ENCODE results near the gene TTYH2.

The TTYH2 gene

GRCh38 chr17:74220946-74221818, 7.8 kb downstream of the TTYH2 start:
- no peak for DNase-seq (ENCODE audit: low read depth)
- no peak for TF ChIP-seq POLR2A (IDR thresholded peaks at IDR 0.05; ENCODE audit: extremely low read depth, insufficient read length)
- no peak for TF ChIP-seq CTCF (IDR thresholded peaks at IDR 0.05; ENCODE audit: low read depth, low read length)
- TF ChIP-seq MYC (IDR thresholded peaks at IDR 0.05; ENCODE audit: low read depth, low read length): no peak
- TF ChIP-seq MAX (IDR thresholded peaks at IDR 0.05; ENCODE audit: low read depth, low read length): no peak
- H3K4me3 ChIP-seq (ENCODE audit: low read depth, low read length): no peak overlapping the region

- TF ChIP-seq POLR2A (IDR thresholded peaks at IDR 0.05; ENCODE audit: extremely low read depth, insufficient read length): no peak
- TF ChIP-seq MYC (IDR thresholded peaks at IDR 0.05; ENCODE audit: low read depth, low read length): no peak
- no peak for TF ChIP-seq MAX (IDR thresholded peaks at IDR 0.05; ENCODE audit: low read depth, low read length)
- TF ChIP-seq CTCF (IDR thresholded peaks at IDR 0.05; ENCODE audit: low read depth, low read length): no peak
- no peak for DNase-seq (ENCODE audit: low read depth)
- H3K4me3 ChIP-seq (ENCODE audit: low read depth, low read length): no peak overlapping the region
These were observed 9.0 kb downstream of the TTYH2 start for GRCh38 chr17:74222399-74222798.

- no peak overlapping the region for H3K4me3 ChIP-seq (ENCODE audit: low read depth, low read length)
- no peak for TF ChIP-seq MAX (IDR thresholded peaks at IDR 0.05; ENCODE audit: low read depth, low read length)
- TF ChIP-seq MYC (IDR thresholded peaks at IDR 0.05; ENCODE audit: low read depth, low read length): no peak
- no peak for TF ChIP-seq POLR2A (IDR thresholded peaks at IDR 0.05; ENCODE audit: extremely low read depth, insufficient read length)
- TF ChIP-seq CTCF (IDR thresholded peaks at IDR 0.05; ENCODE audit: low read depth, low read length): no peak
- no peak for DNase-seq (ENCODE audit: low read depth)
These were observed 10.5 kb downstream of the TTYH2 start for GRCh38 chr17:74223901-74224300.

GRCh38 chr17:74224959-74225725, 11.8 kb downstream of the TTYH2 start:
- DNase-seq (ENCODE audit: low read depth): no peak
- no peak overlapping the region for H3K4me3 ChIP-seq (ENCODE audit: low read depth, low read length)
- TF ChIP-seq CTCF (IDR thresholded peaks at IDR 0.05; ENCODE audit: low read depth, low read length): no peak
- TF ChIP-seq MAX (IDR thresholded peaks at IDR 0.05; ENCODE audit: low read depth, low read length): no peak

GRCh38 chr17:74226252-74226651, 12.9 kb downstream of the TTYH2 start:
- TF ChIP-seq CTCF (IDR thresholded peaks at IDR 0.05; ENCODE audit: low read depth, low read length) (no peak), MYC (IDR thresholded peaks at IDR 0.05; ENCODE audit: low read depth, low read length) (no peak), MAX (IDR thresholded peaks at IDR 0.05; ENCODE audit: low read depth, low read length) (no peak), POLR2A (IDR thresholded peaks at IDR 0.05; ENCODE audit: extremely low read depth, insufficient read length) (no peak)
- H3K4me3 ChIP-seq (ENCODE audit: low read depth, low read length): no peak overlapping the region
- no peak for DNase-seq (ENCODE audit: low read depth)

Data from NB4 (cell line).